Measurements from ENCODE around the gene CHMP5.

GRCh38 chr9:33236571-33236970, 28.3 kb upstream of the CHMP5 start:
- no peak for TF ChIP-seq ZFP30 (CRISPR knock-in tag; IDR thresholded peaks at IDR 0.05)
- TF ChIP-seq TCF4 (CRISPR knock-in tag; IDR thresholded peaks at IDR 0.05; ENCODE audit: borderline replicate concordance): no peak
- no peak for TF ChIP-seq PPARA (CRISPR knock-in tag; IDR thresholded peaks at IDR 0.05; ENCODE audit: borderline replicate concordance)
